Coronary artery (tissue), 2 donors: ENCODE results near the gene SYNE4.
A peak's percentile ranks its signal among the peaks of the same experiment; 100 is the strongest.

Experiments used
- DNase-seq: peaks from one replicate; pipeline ENCODE4 v3.0.0-alpha.2; 2017; ENCODE audit warnings: low spot score
- H3K27ac ChIP-seq, 2 donors: fragments of 200-600 bp; sonication (generic); one replicate each; pipeline ENCODE4 v1.5.1; 2016 to 2019
- H3K4me3 ChIP-seq: fragments of 200-600 bp; sonication (generic); 2 replicates; pipeline ENCODE4 v1.5.1; 2016; ENCODE audit warnings: mild to moderate bottlenecking, moderate library complexity
- TF ChIP-seq, protein P1 (sequence below): fragments of 200-600 bp; sonication (generic); IDR thresholded peaks from one replicate; pipeline ENCODE4 v1.5.1; 2019; ENCODE audit warnings: antibody characterized with exemption

Gene SYNE4

DNA sequence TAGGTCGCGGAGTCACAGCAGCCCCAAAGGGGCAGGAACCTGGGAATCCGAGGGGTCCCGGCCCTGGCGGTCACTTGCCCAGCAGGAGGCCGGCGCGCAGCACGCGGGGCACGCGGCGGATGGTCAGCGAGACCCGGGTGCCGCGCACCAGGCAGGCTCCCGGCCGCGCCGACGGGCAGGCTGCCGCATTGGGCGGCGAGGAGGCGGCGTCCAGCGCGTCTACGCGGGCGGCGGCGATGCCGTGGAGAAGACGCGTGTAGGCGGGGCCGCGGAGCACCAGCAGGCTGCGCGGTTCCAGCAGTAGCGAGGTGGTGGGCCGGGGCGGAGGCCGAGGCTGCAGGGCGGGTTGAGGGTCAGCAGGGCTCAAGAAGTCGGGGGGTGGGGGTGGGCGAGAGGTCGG is 607 bp upstream of the SYNE4 start:
- DNase-seq = no peak
- peak overlapping the region; percentile 29 to 83 for H3K27ac ChIP-seq
- TF ChIP-seq, protein P1, sequence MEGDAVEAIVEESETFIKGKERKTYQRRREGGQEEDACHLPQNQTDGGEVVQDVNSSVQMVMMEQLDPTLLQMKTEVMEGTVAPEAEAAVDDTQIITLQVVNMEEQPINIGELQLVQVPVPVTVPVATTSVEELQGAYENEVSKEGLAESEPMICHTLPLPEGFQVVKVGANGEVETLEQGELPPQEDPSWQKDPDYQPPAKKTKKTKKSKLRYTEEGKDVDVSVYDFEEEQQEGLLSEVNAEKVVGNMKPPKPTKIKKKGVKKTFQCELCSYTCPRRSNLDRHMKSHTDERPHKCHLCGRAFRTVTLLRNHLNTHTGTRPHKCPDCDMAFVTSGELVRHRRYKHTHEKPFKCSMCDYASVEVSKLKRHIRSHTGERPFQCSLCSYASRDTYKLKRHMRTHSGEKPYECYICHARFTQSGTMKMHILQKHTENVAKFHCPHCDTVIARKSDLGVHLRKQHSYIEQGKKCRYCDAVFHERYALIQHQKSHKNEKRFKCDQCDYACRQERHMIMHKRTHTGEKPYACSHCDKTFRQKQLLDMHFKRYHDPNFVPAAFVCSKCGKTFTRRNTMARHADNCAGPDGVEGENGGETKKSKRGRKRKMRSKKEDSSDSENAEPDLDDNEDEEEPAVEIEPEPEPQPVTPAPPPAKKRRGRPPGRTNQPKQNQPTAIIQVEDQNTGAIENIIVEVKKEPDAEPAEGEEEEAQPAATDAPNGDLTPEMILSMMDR = no peak
- peak overlapping the region; percentile 67 for H3K4me3 ChIP-seq

DNA sequence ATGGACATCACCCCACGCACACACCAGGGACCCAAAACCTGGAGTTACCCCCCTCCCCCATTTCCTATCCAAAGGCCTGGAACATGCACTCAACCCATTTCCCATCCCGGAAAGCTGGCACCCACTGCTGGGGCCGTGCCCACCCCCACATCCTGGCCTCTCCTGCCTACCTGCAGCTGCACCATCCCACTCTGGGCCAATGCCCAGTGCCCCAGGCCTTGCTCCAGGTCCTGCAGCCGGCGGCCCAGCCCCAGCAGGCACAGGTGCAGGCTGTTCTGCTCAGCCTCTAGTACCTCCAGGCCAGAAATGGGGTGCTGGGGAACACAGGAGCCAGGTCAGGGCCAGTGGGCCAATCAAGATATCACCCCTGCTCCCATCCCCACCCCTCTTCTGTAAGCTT is 1.7 kb downstream of the SYNE4 start:
- H3K27ac ChIP-seq = no peak overlapping the region
- no peak overlapping the region for H3K4me3 ChIP-seq
- DNase-seq = no peak
- TF ChIP-seq, protein P1 = no peak

DNA sequence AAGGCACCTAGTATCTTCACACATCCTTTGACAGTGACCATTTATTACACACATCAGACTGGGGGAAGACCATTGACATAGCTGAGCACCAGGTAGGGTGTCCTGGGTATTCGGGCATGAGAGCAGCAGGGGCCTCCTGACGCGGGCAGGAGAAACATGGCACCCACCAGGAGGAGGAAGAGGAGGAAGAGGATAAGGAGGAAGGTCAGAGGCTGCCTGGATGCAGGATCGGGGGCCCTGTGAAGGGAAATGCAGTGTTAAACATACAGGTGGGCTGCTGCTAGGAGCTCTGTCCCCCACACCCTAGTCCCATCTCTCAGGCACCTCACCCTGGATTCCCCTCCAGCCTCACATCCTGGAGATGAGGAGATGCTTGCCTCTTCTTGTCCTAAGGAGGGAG is 5.3 kb downstream of the SYNE4 start:
- TF ChIP-seq, protein P1 = no peak
- DNase-seq = no peak
- Histone ChIP-seq H3K27ac (no peak overlapping the region), H3K4me3 (no peak overlapping the region)

DNA sequence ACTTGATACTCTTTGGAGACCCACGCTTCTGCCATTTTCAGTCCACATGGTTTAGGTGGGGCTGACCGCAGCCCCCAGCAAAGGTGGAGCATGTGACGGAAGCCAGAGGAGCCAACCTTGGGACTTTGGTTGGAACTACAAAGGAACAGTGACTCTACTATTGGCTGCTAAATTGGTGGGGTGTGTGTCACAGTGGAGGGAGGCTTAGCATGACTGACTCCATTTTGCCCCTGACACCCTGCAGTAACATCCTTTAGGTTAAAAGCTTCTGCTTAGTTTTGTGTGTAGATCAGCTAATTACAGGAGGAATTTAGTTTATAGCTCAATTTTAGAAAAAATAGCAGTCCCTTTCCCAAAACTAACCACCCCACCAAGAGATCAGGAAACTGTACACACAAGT is 7.0 kb downstream of the SYNE4 start:
- TF ChIP-seq, protein P1 = no peak
- Histone ChIP-seq H3K27ac (no peak overlapping the region), H3K4me3 (no peak overlapping the region)
- DNase-seq = no peak

DNA sequence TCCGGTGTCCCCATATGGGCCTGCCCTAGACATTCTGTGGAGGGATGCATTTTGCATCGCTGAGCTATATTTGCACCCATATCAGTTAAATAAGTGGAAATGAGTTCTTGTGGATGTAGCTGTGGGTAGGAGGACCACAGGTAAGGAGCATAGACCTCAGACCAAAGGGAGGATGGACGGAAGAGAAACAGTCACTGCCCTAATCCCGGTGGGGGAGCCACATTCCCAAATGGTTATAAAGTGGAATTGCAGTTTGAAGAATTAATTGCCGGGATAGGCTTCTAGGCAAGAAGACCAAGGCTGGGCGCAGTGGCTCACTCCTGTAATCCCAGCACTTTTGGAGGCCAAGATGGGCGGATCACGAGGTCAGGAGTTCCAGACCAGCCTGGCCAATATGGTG is 11.8 kb downstream of the SYNE4 start:
- TF ChIP-seq, protein P1 = no peak
- no peak overlapping the region for H3K4me3 ChIP-seq

DNA sequence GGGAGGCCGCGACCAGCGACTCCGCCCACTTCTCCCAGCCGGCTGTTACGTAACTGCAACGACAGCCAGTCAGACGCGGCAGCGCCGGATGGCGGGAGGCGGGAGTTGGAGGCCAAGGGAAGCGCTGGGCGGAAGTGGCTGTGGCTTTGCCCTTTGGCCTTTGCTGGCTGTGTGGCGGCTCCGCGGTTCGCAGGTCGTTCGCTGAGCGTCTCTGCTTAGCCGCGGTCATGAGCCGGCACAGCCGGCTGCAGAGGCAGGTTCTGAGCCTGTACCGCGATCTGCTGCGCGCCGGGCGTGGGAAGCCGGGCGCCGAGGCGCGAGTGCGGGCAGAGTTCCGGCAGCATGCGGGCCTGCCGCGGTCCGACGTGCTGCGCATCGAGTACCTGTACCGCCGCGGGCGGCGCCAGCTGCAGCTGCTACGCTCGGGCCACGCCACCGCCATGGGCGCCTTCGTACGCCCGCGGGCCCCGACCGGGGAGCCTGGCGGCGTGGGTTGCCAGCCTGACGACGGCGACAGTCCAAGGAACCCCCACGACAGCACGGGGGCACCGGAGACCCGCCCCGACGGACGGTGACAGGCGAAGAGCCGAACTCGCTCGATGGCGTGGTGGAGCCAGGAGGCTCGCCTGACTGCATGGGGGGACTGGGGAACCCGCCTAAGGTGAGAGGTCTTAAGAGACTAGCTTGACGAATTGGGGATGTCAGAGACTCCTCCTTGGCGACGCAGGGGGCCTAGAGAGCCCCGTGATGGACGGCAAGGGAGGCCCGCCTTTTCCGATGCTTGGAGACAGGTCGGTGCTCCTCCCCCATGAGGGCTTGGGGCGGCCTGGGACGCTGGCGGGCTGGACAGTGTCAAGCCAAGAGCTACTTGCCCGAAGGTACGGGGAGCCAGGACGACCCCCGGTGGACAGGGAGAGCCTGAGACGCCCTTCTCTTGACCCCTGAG is 13.3 kb downstream of the SYNE4 start, which contains the start of gene SDHAF1:
TSS of gene SDHAF1 (plus strand) at position 141 of the 946 bp plus-strand sequence. CDS start at position 228, 87 bp downstream.
- H3K27ac ChIP-seq = peak within 1 kb of the TSS; percentile 73 to 87
- DNase-seq = peak; percentile 97
- TF ChIP-seq, protein P1 = no peak
- peak within 1 kb of the TSS; percentile 84 for H3K4me3 ChIP-seq

More for the DNA sequence above, 11.8 kb downstream of the SYNE4 start:
- no peak for DNase-seq
- no peak overlapping the region for H3K27ac ChIP-seq
